Body of pancreas (tissue), 4 donors: ENCODE results near the gene ATF6.

ENCODE experiments used
- POLR2A ChIP-seq, 3 donors: fragments of 450-650 bp; IDR thresholded peaks; one replicate each; pipeline ENCODE4 v1.6.1; 2016; ENCODE audit warnings: antibody characterized with exemption in 3 of 3, mild to moderate bottlenecking in 2 of 3
- TF ChIP-seq, protein P1 (sequence below), 7 experiments: fragments of 450-650 bp in 4 of 7; fragments of 200-600 bp in 3 of 7; sonication (generic) in 3 of 7; IDR thresholded peaks; one replicate each; pipeline ENCODE4 v1.5.1; 2016 to 2019; ENCODE audit warnings: antibody characterized with exemption in 7 of 7

DNA sequence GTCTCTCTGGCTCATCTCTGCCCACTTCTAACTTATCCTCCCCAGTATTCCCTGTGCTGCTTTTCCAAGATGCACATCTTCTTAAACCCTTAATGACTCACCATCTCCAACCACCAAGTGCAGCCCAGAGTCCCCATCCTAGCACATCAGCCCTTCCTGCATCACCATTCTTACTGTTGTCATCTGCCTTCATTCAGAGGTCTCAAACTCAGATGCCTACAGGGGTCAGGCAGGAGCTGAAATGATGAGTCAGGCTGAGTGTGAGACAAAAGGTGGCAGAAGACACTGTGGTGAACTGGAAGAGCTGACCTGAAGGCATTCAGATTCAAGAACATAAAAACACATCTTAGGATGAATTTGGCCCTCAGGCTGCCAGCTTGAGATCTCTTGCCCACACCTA lies 223.0 kb downstream of the ATF6 start:
- TF ChIP-seq POLR2A (IDR thresholded peaks at IDR 0.05), result no peak
- TF ChIP-seq, protein P1, sequence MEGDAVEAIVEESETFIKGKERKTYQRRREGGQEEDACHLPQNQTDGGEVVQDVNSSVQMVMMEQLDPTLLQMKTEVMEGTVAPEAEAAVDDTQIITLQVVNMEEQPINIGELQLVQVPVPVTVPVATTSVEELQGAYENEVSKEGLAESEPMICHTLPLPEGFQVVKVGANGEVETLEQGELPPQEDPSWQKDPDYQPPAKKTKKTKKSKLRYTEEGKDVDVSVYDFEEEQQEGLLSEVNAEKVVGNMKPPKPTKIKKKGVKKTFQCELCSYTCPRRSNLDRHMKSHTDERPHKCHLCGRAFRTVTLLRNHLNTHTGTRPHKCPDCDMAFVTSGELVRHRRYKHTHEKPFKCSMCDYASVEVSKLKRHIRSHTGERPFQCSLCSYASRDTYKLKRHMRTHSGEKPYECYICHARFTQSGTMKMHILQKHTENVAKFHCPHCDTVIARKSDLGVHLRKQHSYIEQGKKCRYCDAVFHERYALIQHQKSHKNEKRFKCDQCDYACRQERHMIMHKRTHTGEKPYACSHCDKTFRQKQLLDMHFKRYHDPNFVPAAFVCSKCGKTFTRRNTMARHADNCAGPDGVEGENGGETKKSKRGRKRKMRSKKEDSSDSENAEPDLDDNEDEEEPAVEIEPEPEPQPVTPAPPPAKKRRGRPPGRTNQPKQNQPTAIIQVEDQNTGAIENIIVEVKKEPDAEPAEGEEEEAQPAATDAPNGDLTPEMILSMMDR (IDR thresholded peaks at IDR 0.05), result no peak
